ENCODE results near the gene ARMH1. TPM values are rescaled to one million over a fixed set of nuclear protein-coding genes. Genes with fewer than 3 reads are reported as not detected.

The ARMH1 gene
- total and polyA plus RNA-seq, 2 experiments from 2014 or later, result 3.1 to 6.3 TPM

GRCh38 chr1:44678626-44679025, 4.1 kb downstream of the ARMH1 start:
- 88% methylated on average over 4 of the region's 4 CpGs for WGBS (ENCODE audit: low lambda C conversion rate, missing lambda C conversion rate)
- H3K9me3 ChIP-seq (ENCODE audit: low read depth), result no peaks in the 10 kb centered on the region
- DNase-seq (ENCODE audit: low spot score), result no peak
- no peaks in the 10 kb centered on the region for H4K20me1 ChIP-seq (ENCODE audit: insufficient read depth, poor library complexity, severe bottlenecking)
- no peak overlapping the region for H3K27ac ChIP-seq
- no peaks in the 10 kb centered on the region for H3K36me3 ChIP-seq (replicated peaks; ENCODE audit: insufficient read depth, low read depth)
- no peak overlapping the region for H2AFZ ChIP-seq
- H3K79me2 ChIP-seq, result peaks cover 4% of the 10 kb centered on the region
- no peaks in the 10 kb centered on the region for H3K9me2 ChIP-seq (replicated peaks; ENCODE audit: insufficient read depth)
- H3K27me3 ChIP-seq, result no peaks in the 10 kb centered on the region
- TF ChIP-seq EZH2 (IDR thresholded peaks at IDR 0.05; ENCODE audit: borderline replicate concordance), result no peak
- no peak for TF ChIP-seq EZH2phosphoT487 (IDR thresholded peaks at IDR 0.05; ENCODE audit: low read depth, severe bottlenecking, unreplicated experiment)
- TF ChIP-seq CTCF (IDR thresholded peaks at IDR 0.05; ENCODE audit: poor library complexity), result no peak
- no peak overlapping the region for H3K4me2 ChIP-seq
- H3K4me3 ChIP-seq, result no peak overlapping the region
- H3K4me1 ChIP-seq (ENCODE audit: insufficient read depth), result peaks cover 5% of the 10 kb centered on the region

- Histone ChIP-seq H4K20me1 (ENCODE audit: insufficient read depth, poor library complexity, severe bottlenecking) (no peaks in the 10 kb centered on the region), H3K4me2 (no peak overlapping the region), H2AFZ (no peak overlapping the region), H3K36me3 (replicated peaks; ENCODE audit: insufficient read depth, low read depth) (no peaks in the 10 kb centered on the region), H3K4me3 (no peak overlapping the region), H3K4me1 (ENCODE audit: insufficient read depth) (peaks cover 5% of the 10 kb centered on the region), H3K79me2 (peaks cover 4% of the 10 kb centered on the region), H3K9me2 (replicated peaks; ENCODE audit: insufficient read depth) (no peaks in the 10 kb centered on the region), H3K27ac (no peak overlapping the region), H3K27me3 (no peaks in the 10 kb centered on the region), H3K9me3 (ENCODE audit: low read depth) (no peaks in the 10 kb centered on the region)
- 91% methylated on average over 5 of the region's 5 CpGs for WGBS (ENCODE audit: low lambda C conversion rate, missing lambda C conversion rate)
- TF ChIP-seq CTCF (IDR thresholded peaks at IDR 0.05; ENCODE audit: poor library complexity) (no peak), EZH2 (IDR thresholded peaks at IDR 0.05; ENCODE audit: borderline replicate concordance) (no peak), EZH2phosphoT487 (IDR thresholded peaks at IDR 0.05; ENCODE audit: low read depth, severe bottlenecking, unreplicated experiment) (no peak)
- DNase-seq (ENCODE audit: low spot score), result no peak
Observed at GRCh38 chr1:44679468-44679867, 5.0 kb downstream of the ARMH1 start.

- Histone ChIP-seq H3K4me3 (no peak overlapping the region), H3K36me3 (replicated peaks; ENCODE audit: insufficient read depth, low read depth) (no peaks in the 10 kb centered on the region), H3K27ac (peak overlapping the region; percentile 7), H4K20me1 (ENCODE audit: insufficient read depth, poor library complexity, severe bottlenecking) (no peaks in the 10 kb centered on the region), H3K9me2 (replicated peaks; ENCODE audit: insufficient read depth) (no peaks in the 10 kb centered on the region), H3K9me3 (ENCODE audit: low read depth) (no peaks in the 10 kb centered on the region), H3K4me2 (no peak overlapping the region), H3K27me3 (no peaks in the 10 kb centered on the region), H3K4me1 (ENCODE audit: insufficient read depth) (no peaks in the 10 kb centered on the region), H3K79me2 (no peaks in the 10 kb centered on the region), H2AFZ (no peak overlapping the region)
- DNase-seq (ENCODE audit: low spot score), result no peak
- 75% methylated on average over 14 of the region's 14 CpGs for WGBS (ENCODE audit: low lambda C conversion rate, missing lambda C conversion rate)
- TF ChIP-seq EZH2 (IDR thresholded peaks at IDR 0.05; ENCODE audit: borderline replicate concordance) (no peak), EZH2phosphoT487 (IDR thresholded peaks at IDR 0.05; ENCODE audit: low read depth, severe bottlenecking, unreplicated experiment) (no peak), CTCF (IDR thresholded peaks at IDR 0.05; ENCODE audit: poor library complexity) (no peak)
Observed at GRCh38 chr1:44681905-44682882, 7.7 kb downstream of the ARMH1 start.

Measured in hepatocyte (in vitro differentiated cells).